T follicular helper cell (primary cell): ENCODE results near the gene JKAMP.
"Not testable (repeated sequence)": the region's sequence is repeated elsewhere in the genome, so short reads cannot be mapped to it uniquely, and the experiment has no call there.

Experiments
- DNase-seq: peaks from one replicate; pipeline ENCODE4 v3.0.0-alpha.2; 2020; ENCODE audit warnings: low read depth
- total RNA-seq, 2 experiments: gene quantifications; one replicate each; lab custom pipeline; 2026; lab: John Stamatoyannopoulos, UW

Gene JKAMP
- 31.2 to 32.3 reads per million in 2 experiments for total RNA-seq

DNA sequence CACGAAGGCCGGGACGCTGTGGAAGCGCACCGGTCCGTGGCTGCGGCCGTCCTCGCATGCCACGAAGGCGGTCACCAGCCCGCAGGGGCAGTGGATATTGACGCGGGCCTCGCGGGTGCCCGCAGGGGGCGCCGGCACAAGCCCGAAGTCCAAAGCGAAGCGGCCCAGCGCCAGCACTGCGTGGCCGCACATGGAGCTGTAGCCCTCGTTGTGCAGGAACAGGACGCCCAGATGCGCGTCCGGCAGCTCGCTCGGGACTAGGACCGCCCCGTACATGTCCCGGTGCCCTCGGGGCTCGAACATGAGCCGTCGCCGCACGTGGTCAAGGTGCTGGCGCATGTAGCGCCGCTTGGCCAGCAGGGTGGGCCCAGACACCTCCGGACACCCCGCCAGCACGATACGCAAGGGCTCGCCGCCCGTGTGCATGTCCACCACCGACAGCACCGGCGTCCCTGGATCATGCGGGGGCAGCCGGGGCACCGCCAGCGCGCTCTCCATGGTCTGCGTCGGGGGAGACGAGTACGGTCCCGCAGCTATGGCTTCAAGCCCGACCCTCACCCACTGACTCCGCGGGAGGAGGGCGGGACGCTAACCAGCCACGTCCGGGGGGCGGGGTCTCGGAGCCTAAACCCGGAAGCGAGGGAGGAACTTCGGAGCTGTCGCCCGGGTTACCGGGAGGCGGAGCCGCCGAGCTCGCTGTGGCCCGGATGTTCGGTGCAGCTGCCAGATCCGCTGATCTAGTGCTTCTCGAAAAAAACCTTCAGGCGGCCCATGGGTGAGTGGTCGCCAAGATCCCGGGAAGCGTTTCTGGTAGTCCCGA is at the start of gene JKAMP, which contains the start of gene L3HYPDH:
TSS of gene JKAMP (plus strand) at position 699 of the 820 bp plus-strand sequence. CDS start at position 772, 73 bp downstream.
TSS of gene L3HYPDH (minus strand) at position 590 of the 820 bp plus-strand sequence. CDS start at position 498, 92 bp downstream.
- DNase-seq, result peak; percentile 95

DNA sequence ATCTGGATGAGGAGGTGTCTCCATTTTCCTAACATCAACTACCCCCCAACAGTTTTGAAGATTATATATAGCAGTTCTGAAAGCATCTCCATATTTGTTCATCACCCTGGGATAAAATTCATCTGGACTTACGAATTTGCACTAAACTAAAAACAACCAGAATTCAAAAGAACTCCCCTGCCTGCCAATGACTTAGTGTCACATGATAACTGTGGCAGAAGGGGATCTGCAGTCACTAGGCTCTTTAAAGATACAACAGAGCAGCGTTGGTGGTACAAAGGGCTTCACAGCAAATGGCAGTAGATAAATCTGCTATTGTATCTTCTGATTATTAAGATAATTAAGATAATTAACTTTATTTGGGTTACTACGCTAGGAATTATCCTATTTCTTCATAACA is 49.2 kb upstream of the JKAMP start:
- DNase-seq, result no peak

DNA sequence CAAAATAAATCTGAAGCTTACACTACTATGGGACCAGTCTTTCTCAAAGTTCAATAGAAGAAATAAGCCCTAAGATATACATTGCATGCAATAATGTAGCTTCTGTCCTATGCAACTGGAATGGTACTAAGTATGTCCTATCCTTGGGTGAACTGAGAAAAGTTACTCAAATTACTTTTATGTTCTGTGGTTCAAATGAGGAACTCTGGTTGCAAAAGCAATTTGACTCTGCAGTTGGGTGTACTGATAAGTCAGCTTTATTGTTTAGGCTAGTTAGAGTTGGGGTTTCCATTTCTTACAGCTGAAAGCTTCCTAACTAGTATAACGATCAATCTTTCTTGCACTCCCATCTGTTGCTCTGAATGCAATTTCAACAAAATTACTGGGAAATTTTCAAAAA is 48.3 kb upstream of the JKAMP start:
- no peak for DNase-seq

DNA sequence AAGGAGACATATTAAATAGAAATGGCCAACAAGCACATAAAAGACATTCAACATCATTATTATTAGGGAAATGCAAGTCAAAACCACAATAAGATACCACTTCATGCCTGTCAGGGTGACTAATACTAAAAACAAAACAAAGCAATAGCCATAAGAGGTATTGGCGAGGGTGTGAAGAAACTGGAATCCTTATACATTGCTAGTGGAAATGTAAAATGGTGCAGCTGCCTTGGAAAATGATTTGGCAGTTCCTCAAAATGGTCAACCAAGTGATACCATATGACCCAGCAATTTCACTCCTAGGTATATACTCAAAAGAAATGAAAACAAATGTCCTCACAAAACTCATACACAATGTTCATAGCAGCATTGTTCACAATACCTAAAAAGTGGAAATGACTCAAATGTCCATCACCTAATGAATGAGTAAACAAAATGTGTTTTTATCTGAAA is 46.1 kb upstream of the JKAMP start:
- DNase-seq, result no peak

DNA sequence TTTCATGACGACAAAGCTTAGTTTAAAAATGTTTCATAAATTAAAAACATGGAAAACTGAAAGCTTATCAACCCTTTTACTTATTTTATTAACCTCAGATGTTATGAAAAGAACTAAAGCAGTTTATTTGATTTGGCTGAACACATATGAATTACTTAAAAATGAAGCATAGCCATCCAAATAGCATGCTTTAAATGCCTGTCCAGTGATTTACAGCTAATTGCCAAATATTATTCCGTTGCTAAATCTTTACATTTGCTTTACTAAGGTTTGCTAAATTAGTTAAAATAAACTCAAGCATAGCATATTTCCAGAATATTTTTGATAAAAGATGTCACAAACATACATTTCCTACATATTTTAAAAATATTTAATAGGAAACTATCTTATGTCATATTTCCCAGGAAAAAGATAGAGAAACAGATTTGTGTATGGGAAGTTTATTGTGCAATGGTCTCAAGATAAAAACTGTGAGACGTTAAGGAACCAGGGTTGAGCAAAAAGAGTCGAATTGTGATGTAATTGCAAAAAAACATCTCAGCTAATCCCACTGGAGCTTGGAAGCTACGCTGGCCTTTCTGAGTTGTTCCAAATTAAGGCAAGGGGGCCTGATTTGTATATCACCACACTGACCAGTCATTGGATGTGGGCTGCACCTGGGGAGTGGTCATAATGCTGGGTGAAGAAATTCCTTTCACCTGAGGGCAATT is 44.9 kb upstream of the JKAMP start:
- DNase-seq, result no peak

GRCh38 chr14:59448673-59449072 is 35.6 kb upstream of the JKAMP start:
- DNase-seq, result not testable (repeated sequence)

GRCh38 chr14:59450716-59451115 is 33.6 kb upstream of the JKAMP start:
- DNase-seq, result no peak

DNA sequence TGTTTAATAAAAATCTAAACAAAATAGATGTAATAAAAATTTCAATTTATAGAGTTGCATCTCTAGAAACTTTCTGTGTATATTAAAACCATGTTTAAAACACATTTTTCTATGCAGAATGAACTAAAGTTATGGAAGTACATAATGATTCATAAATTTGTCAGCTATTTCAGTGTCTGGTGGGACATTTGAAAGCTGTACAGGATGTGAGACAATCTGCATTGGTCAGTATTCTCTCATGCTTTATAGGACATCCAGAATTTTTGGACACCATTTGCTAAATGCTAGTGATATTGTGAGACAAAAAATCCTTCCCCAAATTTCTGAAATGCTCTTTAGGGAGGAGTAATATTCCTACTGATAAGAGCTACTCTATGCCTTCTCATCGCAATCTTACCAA is 32.5 kb upstream of the JKAMP start:
- DNase-seq, result no peak

GRCh38 chr14:59454139-59454538 is 30.2 kb upstream of the JKAMP start:
- DNase-seq, result no peak

DNA sequence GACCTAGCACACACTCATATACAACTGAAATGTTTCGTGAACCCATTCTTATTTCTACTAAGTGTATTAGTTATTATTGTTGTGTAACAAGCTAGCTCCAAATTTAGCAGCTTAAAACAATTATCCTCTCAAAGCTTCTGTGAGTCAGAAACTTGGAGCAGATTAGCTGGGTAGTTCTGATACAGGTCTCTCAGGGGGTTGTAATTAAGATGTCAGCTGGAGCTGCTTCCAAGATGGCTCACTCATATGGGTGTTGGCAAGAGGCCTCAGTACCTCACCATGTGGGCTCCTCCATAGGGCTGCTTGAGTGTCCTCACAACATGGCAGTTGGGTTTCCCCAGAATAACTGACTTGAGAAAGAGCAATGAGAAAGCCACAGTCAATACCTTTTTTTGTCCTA is 28.9 kb upstream of the JKAMP start:
- no peak for DNase-seq

DNA sequence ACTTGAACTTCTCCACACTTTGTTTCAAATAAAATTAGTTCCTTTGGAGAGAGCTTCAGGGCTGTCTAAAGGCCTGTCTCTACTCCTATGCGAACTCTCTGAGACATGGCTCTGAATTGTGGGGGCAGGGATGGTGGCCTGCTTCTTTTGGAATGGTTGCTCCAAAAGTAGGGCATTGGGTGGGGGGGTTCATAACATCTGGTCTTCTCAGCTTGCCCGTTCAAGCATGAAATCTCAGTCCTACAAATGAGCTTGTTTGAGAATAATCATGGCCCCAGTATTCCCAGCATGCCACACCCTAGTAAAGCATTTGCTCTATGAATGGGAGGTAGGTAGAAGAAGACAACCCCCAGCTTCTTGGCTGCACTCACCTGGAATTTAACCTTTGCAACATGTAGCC is 25.8 kb upstream of the JKAMP start:
- no peak for DNase-seq

- no peak for DNase-seq
These were observed 23.9 kb upstream of the JKAMP start for GRCh38 chr14:59460378-59460777.

DNA sequence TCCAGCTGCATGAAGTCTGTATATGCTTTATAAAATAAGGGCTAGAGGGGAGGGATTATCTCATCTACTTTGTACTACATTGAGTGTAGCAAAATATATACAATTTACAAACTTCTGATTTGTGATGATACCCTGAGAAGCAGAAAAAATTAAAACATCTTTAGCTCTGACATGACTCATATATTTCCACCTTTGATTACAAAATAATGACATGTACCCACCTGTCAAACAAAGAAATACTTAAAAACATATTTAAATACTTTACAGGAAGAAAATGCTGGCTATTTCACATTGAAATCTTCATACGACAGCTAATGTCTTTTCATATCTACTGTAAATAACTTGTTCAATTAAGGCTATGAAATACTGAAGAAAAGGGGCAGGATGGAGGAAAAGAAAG is 22.4 kb upstream of the JKAMP start:
- DNase-seq, result no peak

DNA sequence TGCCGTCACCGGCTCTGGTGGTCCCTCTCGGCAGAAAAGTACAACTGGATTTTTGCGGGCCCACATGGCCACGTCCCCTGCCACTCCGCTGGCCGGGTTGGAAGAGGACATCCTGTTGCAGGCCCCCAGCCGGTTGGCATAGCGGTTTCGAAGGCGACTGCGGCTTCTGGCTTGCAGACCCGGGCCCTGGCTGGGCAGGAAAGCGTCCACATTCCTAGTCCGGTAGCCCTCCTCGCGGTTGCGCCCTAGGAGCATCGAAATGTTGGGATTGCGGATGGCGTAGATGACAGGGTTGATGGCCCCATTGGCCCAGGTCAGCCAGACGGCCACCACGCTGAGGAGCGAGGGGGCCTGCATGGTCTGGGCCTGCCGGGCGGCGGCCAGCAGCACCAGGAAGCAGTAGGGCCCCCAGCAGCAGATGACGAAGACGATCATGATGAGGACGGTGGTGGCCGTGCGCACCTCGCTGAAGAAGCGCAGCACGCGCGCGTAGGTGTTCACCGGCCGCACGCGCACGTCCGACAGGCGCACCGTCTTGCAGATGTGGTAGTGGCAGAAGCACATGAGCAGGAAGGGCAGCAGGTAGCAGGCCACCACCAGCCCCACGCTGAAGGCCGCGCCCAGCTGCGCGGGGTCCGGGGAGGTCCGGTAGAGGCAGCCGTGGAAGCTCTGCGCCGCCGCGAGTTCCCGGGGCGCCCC is 20.4 kb upstream of the JKAMP start:
- no peak for DNase-seq

DNA sequence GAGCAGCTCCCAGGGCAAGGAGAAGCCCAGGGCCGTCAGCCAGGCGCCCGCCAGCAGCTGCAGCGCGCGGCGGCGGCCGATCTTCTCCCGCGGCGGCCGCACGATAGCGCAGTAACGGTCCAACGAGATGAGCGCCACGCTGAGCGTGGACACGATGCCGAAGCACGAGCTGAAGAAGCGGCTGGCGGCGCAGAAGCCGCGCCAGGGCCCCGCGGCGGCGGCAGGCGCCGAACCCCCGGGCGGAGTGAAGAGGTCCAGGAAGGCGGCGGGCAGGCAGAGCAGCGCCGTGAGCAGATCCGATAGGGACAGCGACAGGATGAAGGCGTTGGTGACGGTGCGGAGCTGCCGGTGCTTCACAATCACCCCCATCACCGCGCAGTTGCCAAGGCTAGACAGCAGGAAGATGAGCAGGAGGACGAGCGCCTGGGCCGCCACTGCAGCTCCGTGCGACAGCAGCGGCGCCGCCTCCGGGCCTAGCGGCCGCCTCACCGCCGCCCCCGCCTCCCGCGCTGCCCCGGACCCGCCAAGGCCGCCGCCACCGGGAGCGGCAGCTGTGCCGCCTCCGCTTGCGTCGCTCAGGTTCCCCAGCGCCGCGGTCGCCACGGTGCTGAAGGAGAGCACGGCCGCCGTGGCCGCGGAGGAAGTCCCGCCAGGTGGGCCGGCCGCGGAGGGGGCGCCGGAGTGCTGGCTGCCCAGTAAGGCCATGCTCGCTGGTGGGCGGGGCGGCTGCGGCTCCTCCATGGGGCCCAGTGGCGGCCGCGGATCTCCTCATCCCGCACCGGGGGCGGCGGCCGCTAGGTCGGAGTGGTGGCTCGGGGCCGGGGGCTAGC is 19.6 kb upstream of the JKAMP start:
- DNase-seq, result peak; percentile 37

- peak; percentile 28 for DNase-seq
These were observed 18.8 kb upstream of the JKAMP start, which contains the start of gene GPR135 for GRCh38 chr14:59465316-59466135. Gene GPR135 (minus strand): TSS chr14:59465380. CDS start chr14:59465226, 154 bp downstream.

DNA sequence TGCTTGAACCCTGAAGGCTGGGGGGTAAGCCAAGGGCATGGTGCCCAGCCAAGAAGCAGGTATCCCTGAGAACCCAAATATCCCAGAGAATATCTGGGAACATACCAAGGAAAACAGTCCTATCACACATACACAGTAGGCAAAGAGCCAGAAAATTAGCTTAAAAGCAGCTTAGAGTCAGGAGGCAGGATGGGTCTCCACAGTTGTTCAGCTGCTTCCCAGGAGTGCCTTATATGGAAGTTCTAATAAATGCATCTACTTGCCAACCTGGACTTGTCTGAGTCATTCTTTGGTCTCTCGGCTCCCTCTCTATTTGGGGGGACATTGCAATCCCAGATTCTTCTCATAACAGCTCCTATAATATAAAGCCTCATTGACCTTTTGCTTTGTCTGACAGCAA is 10.1 kb upstream of the JKAMP start:
- no peak for DNase-seq

- DNase-seq, result no peak
These were observed 8.6 kb upstream of the JKAMP start for GRCh38 chr14:59475709-59476108.

DNA sequence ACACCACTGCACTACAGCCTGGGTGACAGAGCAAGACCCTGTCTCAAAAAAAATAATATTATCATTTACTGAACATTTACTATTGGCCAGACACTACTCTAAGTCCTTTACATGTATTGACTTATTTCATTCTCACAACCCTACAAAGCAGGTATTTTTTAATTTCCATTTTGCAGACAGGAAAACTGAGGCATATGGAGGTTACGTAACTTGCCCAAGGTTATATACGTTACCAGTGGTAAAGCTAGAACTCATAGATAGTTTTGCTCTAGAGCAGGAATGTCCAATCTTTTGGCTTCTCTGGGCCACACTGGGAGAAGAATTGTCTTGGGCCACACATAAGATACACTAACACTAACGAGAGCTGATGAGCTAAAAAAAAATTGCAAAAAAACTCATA is 5.8 kb upstream of the JKAMP start:
- no peak for DNase-seq

- no peak for DNase-seq
These were observed 4.2 kb upstream of the JKAMP start for GRCh38 chr14:59480166-59480565.

- DNase-seq, result no peak
These were observed 2.9 kb upstream of the JKAMP start for GRCh38 chr14:59481407-59481806.
